GM19467 (cell line): ENCODE results near the gene EIF4G1.
A peak's percentile ranks its signal among the peaks of the same experiment; 100 is the strongest.
"Not testable (repeated sequence)": the region's sequence is repeated elsewhere in the genome, so short reads cannot be mapped to it uniquely, and the experiment has no call there.

Experiments used
- ATAC-seq: cut with Tn5 transposase; IDR thresholded peaks from one replicate; pipeline ENCODE4 v1.9.1; 2021; ENCODE audit warnings: mild to moderate bottlenecking, moderate library complexity; ENCODE audit not compliant: unreplicated experiment

The EIF4G1 gene, protein sequence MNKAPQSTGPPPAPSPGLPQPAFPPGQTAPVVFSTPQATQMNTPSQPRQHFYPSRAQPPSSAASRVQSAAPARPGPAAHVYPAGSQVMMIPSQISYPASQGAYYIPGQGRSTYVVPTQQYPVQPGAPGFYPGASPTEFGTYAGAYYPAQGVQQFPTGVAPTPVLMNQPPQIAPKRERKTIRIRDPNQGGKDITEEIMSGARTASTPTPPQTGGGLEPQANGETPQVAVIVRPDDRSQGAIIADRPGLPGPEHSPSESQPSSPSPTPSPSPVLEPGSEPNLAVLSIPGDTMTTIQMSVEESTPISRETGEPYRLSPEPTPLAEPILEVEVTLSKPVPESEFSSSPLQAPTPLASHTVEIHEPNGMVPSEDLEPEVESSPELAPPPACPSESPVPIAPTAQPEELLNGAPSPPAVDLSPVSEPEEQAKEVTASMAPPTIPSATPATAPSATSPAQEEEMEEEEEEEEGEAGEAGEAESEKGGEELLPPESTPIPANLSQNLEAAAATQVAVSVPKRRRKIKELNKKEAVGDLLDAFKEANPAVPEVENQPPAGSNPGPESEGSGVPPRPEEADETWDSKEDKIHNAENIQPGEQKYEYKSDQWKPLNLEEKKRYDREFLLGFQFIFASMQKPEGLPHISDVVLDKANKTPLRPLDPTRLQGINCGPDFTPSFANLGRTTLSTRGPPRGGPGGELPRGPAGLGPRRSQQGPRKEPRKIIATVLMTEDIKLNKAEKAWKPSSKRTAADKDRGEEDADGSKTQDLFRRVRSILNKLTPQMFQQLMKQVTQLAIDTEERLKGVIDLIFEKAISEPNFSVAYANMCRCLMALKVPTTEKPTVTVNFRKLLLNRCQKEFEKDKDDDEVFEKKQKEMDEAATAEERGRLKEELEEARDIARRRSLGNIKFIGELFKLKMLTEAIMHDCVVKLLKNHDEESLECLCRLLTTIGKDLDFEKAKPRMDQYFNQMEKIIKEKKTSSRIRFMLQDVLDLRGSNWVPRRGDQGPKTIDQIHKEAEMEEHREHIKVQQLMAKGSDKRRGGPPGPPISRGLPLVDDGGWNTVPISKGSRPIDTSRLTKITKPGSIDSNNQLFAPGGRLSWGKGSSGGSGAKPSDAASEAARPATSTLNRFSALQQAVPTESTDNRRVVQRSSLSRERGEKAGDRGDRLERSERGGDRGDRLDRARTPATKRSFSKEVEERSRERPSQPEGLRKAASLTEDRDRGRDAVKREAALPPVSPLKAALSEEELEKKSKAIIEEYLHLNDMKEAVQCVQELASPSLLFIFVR (N-terminal part only)

DNA sequence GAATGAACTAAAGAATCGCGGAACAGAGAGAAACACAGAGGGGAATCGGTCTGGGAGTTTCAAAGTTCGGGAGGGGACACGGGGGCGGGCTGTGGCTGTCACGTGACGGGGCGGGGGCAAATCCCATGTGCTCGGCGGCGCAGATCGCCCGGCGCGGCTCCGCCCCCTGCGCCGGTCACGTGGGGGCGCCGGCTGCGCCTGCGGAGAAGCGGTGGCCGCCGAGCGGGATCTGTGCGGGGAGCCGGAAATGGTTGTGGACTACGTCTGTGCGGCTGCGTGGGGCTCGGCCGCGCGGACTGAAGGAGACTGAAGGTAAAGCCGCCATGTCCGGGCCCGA is at the start of gene EIF4G1:
Gene EIF4G1, plus strand, starts transcription at position 244 of the 337 bp plus-strand sequence. CDS start 1,191 bp downstream, outside the sequence.
- peak; percentile 85 for ATAC-seq

DNA sequence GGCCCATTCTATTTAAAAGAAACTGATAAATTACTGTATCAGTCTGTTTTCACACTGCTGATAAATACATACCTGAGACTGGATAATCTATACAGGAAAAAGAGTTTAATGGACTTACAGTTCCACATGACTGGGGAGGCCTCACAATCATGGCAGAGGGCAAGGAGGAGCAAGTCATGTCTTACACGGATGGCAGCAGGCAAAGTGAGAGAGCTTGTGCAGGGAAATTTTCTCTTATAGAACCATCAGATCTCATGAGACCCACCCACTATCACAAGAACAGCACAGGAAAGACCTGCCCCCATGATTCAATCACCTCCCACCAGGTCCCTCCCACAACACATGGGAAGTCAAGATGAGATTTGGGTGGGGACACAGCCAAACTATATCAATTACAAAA is 47.2 kb upstream of the EIF4G1 start:
- not testable (repeated sequence) for ATAC-seq

DNA sequence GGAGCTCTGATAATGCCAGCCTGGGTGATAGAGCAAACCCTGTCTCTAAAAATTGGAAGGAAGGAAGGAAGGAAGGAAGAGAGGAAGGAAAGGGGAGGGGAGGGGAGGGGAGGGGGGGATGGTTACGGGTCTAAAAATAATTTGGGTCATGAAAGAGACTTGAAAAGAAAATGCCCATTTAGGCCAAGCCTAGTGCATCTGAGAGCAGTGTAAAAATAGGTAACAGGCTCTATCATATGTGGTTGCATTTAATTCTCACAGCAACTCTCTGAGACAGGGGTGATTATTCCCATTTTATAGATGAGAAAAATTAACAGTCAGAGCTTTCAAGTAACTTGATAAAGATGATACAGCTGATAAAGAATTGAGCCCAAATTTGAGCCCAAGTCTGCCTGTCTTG is 42.1 kb upstream of the EIF4G1 start:
- no peak for ATAC-seq

DNA sequence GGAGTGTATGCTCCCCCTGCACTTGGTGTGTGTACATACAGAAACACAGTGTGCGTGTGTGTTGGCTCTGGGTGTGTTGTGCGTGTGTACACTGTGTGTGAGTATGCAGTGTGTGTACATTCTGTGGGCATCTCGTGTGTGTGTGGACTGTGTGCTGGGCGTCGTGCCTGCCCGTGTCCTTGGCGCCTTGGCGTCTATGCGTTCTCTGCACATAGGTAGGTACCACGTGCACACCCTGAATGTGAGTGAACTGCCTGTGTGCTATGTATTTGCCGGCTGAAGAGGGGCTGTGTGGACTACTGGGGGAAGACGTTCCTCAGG is 39.1 kb upstream of the EIF4G1 start:
- ATAC-seq, result no peak

DNA sequence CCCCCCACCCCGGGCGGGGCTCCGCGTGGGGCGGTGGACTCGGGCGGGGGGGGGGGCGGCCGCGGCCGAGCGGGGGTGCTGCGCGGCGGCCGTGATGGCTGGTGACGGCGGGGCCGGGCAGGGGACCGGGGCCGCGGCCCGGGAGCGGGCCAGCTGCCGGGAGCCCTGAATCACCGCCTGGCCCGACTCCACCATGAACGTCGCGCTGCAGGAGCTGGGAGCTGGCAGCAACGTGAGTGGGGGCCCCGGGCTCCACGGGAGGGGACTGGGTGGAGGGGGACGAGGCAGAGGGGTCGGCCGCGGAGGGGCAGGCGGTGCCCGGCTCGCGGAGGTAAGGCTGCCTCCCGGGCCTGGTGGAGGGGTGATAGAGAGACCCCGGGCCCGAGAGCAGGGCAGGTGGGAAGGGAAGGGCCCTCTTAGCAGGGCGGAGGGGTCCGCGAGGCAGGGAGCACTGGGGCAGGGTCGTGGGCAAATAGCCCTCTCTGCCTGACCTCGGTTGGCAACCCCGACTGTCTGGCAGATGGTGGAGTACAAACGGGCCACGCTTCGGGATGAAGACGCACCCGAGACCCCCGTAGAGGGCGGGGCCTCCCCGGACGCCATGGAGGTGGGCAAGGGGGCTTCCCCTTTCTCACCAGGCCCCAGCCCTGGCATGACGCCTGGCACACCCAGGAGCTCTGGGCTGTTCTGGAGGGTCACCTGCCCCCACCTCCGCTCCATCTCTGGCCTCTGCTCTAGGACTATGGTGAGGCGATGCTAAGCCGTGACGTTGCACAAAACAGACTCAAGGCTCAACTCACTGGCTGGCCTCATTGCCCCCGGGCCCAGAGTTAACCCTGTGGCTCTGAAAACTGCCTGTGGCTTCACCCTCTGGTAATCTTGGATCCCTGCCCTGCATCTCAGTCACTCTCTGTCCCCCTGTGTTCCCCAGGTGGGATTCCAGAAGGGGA is 38.2 kb upstream of the EIF4G1 start, which contains the start of gene ECE2:
Gene ECE2, plus strand, starts transcription at position 62 of the 950 bp plus-strand sequence. Its CDS starts 132 bp downstream, at position 194.
- no peak for ATAC-seq

DNA sequence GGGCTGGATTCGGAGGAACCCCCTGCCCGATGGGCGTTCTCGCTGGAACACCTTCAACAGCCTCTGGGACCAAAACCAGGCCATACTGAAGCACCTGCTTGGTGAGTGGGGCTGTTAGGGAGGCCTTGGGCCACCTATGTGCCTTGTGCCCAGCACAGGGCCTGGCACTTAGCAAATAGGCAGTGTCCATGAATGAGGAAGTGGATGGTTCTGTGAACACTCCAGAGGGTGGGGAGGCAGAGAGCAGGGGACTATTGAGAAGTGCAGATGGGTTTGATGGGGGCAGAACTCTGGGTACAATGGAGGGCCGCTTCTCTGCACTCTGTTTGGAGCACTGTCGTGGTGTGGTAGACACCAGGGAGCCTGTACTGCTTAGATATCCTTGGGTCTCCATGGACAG is 37.0 kb upstream of the EIF4G1 start:
- no peak for ATAC-seq

DNA sequence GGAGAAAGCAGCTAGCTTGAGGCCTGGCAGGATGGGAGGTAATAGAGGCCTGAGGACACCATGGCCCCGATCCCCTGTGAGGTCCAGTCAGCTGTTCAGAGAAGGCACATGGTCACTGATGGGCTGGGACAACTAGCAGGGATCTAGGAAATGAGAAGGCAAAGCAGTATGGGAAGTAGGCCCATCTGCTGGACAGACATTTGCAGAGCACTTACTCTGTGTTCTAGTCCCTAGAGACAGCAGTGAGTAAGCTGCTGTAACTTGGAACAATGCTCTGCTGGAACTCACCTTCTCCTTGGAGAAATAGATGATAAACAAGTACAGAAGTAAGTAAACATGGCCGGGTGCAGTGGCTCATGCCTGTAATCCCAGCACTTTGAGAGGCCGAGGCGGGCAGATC is 31.5 kb upstream of the EIF4G1 start:
- ATAC-seq, result no peak

DNA sequence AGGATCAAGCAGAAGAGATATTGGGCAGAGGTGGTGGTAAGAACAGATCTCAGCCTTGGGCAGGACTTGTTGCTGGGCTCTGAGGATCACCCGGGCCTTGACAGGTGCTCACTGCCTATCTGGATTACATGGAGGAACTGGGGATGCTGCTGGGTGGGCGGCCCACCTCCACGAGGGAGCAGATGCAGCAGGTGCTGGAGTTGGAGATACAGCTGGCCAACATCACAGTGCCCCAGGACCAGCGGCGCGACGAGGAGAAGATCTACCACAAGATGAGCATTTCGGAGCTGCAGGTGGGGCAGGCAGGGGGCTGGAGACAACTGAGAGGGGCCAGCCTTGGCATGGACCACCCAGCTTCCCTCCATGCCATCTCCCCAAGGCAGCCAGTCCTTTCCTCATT is 30.7 kb upstream of the EIF4G1 start:
- no peak for ATAC-seq

DNA sequence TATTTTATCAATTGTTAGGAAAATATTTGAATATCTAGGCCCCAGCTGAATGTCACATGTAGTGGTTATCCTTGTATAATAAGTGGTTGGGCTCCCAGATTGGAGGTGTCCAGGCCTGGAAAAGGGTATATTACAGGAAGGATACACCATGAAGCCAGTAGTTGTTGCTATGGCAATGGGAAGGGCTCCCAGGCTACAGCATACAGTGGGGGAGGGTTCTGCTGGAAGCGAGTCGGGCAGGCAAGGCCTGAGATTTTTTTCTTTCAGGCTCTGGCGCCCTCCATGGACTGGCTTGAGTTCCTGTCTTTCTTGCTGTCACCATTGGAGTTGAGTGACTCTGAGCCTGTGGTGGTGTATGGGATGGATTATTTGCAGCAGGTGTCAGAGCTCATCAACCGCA is 29.7 kb upstream of the EIF4G1 start:
- no peak for ATAC-seq

DNA sequence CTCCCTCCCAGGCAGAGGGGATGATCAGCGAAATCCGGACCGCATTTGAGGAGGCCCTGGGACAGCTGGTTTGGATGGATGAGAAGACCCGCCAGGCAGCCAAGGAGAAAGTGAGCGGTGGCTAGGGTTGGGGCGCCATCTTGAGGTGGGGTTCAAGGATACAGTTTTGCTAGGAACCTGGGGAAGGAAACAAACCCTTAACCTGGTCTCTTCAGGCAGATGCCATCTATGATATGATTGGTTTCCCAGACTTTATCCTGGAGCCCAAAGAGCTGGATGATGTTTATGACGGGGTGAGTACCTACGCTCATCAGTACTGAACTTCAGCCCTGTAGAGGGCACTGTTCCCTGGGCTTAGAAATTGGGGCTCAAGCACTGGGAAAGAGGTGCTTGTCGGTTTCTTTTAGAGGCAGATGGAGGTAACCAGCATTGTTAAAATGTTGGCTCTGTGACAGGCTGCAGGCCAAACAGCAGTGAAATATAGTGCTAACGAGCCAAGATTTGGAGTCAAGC is 24.9 kb upstream of the EIF4G1 start:
- ATAC-seq, result no peak

DNA sequence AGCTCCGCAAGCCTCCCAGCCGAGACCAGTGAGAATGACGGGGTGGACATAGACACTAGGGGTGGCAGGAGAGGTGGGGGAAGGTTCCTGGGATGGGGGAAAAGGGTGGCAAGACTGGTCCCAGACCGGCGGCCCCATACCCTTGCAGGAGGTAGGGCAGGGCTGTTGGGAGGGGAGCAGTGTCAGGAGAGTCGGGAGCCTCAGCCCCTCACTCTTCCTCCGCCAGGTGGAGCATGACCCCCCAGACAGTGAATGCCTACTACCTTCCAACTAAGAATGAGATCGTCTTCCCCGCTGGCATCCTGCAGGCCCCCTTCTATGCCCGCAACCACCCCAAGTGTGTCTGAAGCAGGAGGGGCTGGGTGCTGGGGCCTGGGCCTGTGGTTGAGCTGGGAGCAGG is 24.1 kb upstream of the EIF4G1 start:
- no peak for ATAC-seq

DNA sequence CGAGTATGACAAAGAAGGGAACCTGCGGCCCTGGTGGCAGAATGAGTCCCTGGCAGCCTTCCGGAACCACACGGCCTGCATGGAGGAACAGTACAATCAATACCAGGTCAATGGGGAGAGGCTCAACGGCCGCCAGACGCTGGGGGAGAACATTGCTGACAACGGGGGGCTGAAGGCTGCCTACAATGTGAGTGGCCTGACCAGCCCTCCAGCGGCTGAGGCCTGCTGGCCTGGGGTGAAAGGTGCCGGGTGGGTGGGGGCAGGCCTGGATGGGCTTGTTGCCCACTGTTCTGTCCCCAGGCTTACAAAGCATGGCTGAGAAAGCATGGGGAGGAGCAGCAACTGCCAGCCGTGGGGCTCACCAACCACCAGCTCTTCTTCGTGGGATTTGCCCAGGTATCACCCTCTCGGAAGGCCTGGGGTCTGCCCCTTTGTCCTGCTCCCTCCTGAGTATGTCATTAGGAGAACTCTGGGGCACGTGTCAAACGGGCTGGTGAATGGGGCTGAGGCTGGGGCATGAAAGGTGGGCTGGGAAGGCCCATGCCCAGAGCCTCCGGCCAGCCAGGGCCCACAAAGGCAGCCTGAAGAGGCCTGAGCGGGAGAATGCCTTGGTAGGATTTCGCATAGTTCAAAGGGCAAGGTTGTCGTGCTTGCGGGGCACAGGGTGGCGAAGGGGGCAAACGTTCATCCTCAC is 23.2 kb upstream of the EIF4G1 start:
- ATAC-seq, result no peak

DNA sequence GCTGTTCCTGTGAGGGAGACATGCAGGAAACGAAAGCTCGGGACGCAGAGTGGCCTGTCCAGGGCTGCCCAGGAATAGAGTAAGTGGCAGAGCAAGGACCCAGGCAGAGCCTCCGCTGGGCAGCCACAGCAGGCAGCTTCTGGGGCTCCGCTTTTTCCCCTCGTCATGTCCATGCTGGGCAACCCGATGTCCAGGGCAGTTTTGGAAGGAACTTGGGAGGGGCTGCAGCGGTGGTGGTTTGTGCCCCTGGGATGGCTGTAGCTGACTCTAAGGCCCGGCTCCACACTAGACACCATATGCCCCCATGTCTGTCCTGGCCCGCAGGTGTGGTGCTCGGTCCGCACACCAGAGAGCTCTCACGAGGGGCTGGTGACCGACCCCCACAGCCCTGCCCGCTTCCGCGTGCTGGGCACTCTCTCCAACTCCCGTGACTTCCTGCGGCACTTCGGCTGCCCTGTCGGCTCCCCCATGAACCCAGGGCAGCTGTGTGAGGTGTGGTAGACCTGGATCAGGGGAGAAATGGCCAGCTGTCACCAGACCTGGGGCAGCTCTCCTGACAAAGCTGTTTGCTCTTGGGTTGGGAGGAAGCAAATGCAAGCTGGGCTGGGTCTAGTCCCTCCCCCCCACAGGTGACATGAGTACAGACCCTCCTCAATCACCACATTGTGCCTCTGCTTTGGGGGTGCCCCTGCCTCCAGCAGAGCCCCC is 22.5 kb upstream of the EIF4G1 start:
- no peak for ATAC-seq

DNA sequence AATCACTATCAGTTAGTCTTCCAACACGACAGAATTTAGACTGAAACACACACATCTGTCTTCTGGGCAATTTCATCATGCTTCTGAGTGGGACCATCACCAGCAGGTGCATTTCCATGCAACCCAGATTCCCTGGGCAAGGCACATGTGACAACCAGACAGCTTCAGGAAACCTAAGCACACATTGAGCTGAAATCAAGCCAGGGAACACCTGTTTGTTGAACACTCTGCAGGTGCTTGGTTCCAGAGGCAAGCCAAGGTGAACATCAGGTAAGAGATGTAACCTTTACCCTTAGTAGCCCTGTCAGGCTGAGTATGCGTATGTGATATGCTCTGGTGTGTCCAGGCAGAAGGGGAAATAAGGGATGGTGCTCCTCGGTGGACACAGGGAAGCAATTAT is 18.6 kb upstream of the EIF4G1 start:
- no peak for ATAC-seq

DNA sequence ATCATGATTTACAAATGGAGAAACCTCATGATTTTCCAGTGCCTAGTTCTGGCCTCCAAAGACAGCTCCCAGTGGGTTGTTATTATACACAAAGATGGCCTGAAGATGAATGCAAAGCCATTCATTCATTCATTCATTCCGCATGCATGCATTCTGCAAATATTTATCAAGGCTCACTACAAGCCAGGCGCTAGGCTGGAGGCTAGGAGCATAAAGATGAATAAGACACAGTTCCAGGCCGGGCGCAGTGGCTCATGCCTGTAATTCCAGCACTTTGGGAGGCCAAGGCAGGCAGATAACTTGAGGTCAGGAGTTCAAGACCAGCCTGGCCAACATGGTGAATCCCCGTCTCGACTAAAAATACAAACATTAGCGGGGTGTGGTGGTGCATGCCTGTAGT is 17.8 kb upstream of the EIF4G1 start:
- no peak for ATAC-seq

DNA sequence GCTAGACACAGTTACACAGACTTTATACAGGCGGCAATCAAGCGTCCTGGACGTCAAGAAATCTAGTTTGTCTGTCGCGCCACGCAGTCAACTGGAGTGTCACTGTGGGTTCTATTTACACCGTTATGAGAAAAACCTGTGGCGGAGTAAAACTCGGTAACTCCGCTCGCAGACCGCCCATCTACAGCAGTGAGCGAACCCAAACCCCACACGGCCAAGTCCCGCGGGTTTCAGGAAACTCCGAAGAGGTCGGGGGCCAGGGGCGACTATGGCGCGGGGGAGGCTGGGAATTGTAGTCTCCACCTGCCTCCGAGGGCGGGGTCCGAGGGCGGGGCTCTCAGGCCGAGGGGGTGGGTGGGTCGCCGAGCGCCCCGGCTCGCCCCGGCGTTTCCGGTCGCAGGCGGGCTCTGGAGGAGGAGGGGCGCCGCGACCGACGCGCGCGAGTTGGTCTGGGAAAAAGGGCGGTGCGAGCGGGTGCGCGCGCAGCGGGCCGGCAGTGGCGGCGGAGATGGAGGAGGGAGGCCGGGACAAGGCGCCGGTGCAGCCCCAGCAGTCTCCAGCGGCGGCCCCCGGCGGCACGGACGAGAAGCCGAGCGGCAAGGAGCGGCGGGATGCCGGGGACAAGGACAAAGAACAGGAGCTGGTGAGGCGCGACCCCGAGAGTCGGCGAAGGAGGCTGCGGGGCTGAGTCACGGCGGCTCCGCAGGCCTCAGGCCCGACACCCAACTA is 15.5 kb upstream of the EIF4G1 start, which contains the start of gene PSMD2:
Gene PSMD2, plus strand, starts transcription at position 483 of the 729 bp plus-strand sequence. Its CDS starts 26 bp downstream, at position 509.
- peak; percentile 88 for ATAC-seq

DNA sequence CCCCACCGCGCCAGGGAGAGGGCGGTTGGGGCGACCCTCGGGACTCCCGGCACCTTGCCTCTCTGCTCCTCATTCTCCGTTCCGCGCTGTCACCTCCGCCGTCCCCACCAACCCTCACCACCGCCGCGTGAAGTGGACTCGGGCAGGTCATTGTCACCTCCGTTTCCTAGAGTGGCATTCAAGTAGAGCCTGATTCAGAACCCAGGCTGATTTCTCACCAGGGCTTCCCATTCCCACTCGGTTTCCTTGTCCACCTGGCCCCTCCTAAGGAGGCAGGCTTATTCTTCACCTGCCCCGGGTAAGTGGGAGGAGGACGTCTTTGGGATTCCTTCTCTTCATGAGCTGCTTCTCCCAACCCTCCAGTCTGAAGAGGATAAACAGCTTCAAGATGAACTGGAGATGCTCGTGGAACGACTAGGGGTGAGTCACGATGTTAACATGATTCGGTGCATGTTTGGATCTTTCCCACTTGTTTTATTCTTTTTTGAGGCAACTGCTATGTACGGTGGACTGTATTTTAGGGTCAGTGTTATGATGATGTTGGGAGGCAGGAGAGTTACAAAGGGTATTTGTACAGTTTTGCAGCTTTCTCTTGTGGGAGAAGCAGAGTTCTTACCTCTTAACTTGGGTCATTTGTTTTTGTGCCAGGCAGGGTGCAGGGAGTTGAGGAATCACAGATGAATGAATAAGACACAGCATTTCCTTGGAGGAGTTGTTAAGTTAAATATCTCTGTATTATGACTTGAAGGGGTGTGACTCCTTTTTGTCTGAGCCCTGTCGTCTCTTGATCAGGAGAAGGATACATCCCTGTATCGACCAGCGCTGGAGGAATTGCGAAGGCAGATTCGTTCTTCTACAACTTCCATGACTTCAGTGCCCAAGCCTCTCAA is 14.7 kb upstream of the EIF4G1 start:
- ATAC-seq, result no peak
